NB4 (cell line): ENCODE results near the gene GALNT10.

Experiments
- CTCF ChIP-seq: IDR thresholded peaks from one replicate; pipeline ENCODE4 v1.5.1; 2012; ENCODE audit warnings: low read depth, low read length
- MYC ChIP-seq: IDR thresholded peaks from 2 replicates; pipeline ENCODE4 v1.6.1; 2011; ENCODE audit warnings: low read depth, low read length
- POLR2A ChIP-seq: IDR thresholded peaks from 2 replicates; pipeline ENCODE4 v1.6.1; 2011; ENCODE audit warnings: mild to moderate bottlenecking; ENCODE audit not compliant: insufficient read length; ENCODE audit errors: extremely low read depth

- TF ChIP-seq CTCF = no peak
- TF ChIP-seq MYC = no peak
- TF ChIP-seq POLR2A = no peak
Observed at GRCh38 chr5:154460172-154460571, 269.6 kb downstream of the GALNT10 start.
